ENCODE data around the gene BMPR2. TPM values are rescaled to one million over a fixed set of nuclear protein-coding genes. Genes with fewer than 3 reads are reported as not detected.

BMPR2 gene
- total and polyA plus RNA-seq, 3 donors from 2014 or later = 25.4 to 61.3 (median 53.5) TPM

DNA sequence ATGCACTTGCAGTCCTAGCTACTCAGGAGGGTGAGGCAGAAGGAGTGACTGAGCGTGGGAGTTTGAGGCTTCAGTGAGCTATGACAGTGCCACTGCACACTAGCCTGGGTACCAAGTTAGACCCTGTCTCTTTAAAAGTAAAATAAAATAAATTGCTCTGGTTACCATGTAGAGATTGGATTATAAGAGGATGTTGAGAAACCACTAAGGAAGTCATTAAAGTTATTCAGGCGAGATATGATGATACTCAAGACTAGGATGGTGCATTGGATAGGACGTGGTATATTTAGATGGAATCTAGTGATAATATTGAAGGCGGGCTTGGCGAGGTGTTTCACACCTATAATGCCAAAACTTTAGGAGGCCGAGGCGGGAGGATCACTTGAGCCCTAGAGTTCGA is 50.6 kb downstream of the BMPR2 start:
- no peak for DNase-seq
- TF ChIP-seq POLR2A (IDR thresholded peaks at IDR 0.05) = no peak
- TF ChIP-seq, protein P1, sequence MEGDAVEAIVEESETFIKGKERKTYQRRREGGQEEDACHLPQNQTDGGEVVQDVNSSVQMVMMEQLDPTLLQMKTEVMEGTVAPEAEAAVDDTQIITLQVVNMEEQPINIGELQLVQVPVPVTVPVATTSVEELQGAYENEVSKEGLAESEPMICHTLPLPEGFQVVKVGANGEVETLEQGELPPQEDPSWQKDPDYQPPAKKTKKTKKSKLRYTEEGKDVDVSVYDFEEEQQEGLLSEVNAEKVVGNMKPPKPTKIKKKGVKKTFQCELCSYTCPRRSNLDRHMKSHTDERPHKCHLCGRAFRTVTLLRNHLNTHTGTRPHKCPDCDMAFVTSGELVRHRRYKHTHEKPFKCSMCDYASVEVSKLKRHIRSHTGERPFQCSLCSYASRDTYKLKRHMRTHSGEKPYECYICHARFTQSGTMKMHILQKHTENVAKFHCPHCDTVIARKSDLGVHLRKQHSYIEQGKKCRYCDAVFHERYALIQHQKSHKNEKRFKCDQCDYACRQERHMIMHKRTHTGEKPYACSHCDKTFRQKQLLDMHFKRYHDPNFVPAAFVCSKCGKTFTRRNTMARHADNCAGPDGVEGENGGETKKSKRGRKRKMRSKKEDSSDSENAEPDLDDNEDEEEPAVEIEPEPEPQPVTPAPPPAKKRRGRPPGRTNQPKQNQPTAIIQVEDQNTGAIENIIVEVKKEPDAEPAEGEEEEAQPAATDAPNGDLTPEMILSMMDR (IDR thresholded peaks at IDR 0.05) = no peak
- Histone ChIP-seq H3K4me3 (no peak overlapping the region), H3K9me3 (no peaks in the 10 kb centered on the region), H3K27ac (no peak overlapping the region), H3K27me3 (no peaks in the 10 kb centered on the region), H3K4me1 (peaks cover 9% of the 10 kb centered on the region), H3K36me3 (ENCODE audit: low read depth, missing control alignments) (no peaks in the 10 kb centered on the region)
- 83 to 88% methylated on average over 8 of the region's 8 CpGs for WGBS, 2 donors
- intact Hi-C loops (cut with DNase I; ENCODE audit: low total_unique reads) = no loop called here

DNA sequence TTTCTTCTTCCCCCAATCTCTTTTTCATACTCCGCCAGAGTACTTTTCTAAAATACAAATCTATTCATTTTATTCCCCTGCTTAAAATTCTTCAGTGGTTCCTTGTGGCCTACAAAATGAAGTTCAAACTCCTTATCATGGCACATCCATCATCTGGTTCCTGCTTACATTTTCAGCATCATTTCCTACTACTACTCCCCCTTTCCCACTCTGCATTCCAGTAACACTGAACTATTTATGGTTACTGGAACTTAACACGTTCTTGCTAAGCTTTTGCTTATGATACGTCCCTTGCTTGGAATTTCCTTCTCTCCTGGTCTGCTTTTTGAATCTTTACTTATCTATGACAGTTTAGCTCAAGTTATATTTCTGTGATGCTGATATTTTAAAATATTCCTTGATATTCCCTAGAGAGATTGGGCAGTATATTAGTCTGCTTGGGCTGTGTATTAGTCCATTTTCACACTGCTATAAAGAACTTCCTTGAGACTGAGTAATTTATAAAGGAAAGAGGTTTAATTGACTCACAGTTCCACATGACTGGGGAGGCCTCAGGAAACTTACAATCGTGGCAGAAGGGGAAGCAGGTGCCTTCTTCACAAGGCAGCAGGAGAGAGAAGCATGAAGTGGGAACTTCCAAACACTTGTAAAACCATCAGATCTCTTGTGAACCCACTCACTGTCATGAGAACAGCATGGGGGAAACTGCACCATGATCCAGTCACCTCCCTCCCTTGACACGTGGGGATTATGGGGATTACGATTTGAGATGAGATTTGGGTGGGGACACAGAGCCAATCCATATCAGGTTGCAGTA is 53.2 kb downstream of the BMPR2 start:
- Histone ChIP-seq H3K9me3 (no peaks in the 10 kb centered on the region), H3K4me3 (no peak overlapping the region), H3K27ac (no peak overlapping the region), H3K4me1 (no peaks in the 10 kb centered on the region), H3K36me3 (ENCODE audit: low read depth, missing control alignments) (no peaks in the 10 kb centered on the region), H3K27me3 (no peaks in the 10 kb centered on the region)
- DNase-seq = no peak
- WGBS, 2 donors = 65 to 66% methylated on average over 6 of the region's 6 CpGs
- intact Hi-C loops (cut with DNase I; ENCODE audit: low total_unique reads) = no loop called here
- TF ChIP-seq POLR2A (IDR thresholded peaks at IDR 0.05) = no peak
- TF ChIP-seq, protein P1 (IDR thresholded peaks at IDR 0.05) = no peak

DNA sequence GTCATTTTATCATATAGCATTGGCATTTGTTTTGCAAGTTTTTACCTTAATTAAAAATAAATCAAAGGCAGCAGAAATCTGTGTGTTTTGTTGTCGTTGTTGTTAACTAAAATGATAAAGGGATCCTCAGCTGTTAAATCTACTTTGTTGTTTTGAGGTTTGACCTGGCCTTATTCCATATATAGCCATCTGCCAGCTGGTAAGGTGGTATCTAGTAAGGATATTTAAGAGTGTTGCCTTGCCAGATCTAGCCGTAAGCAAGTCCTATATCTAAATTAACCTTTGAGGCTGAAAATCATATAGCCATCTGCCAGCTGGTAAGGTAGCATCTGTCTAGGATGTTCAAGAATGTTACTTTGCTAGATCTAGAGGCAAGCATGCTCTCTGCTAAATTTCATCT is 56.6 kb downstream of the BMPR2 start:
- Histone ChIP-seq H3K36me3 (ENCODE audit: low read depth, missing control alignments) (no peaks in the 10 kb centered on the region), H3K4me3 (no peak overlapping the region), H3K9me3 (no peaks in the 10 kb centered on the region), H3K27ac (no peak overlapping the region), H3K4me1 (no peaks in the 10 kb centered on the region), H3K27me3 (no peaks in the 10 kb centered on the region)
- no peak for DNase-seq
- WGBS, 2 donors = 80 to 88% methylated on average over 2 of the region's 2 CpGs
- intact Hi-C loops (cut with DNase I; ENCODE audit: low total_unique reads) = no loop called here
- TF ChIP-seq POLR2A (IDR thresholded peaks at IDR 0.05) = no peak
- TF ChIP-seq, protein P1 (IDR thresholded peaks at IDR 0.05) = no peak

DNA sequence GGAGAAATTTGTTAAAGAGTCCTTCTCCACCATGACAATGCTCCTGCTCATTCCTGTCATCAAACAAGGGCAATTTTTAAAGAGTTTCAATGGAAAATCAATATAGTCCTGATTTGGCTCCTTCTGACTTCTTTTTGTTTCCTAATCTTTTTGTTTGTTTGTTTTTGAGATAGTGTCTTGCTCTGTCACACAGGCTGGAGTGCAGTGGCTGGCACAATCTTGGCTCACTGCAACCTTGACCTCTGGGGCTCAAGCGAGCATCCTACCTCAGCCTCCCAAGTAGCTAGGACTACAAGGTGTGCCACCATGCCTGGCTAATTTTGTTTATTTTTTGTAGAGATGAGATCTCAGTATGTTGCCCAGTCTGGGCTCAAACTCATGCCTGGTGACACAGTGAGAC is 58.3 kb downstream of the BMPR2 start:
- 77 to 83% methylated on average over 1 of the region's 1 CpG for WGBS, 2 donors
- intact Hi-C loops (cut with DNase I; ENCODE audit: low total_unique reads) = no loop called here

More for the DNA sequence above, 58.3 kb downstream of the BMPR2 start:
- H3K9me3 ChIP-seq = no peaks in the 10 kb centered on the region
- H3K27me3 ChIP-seq = no peaks in the 10 kb centered on the region
- TF ChIP-seq, protein P1 (IDR thresholded peaks at IDR 0.05) = no peak
- no peak for TF ChIP-seq POLR2A (IDR thresholded peaks at IDR 0.05)
- H3K4me3 ChIP-seq = no peak overlapping the region
- H3K36me3 ChIP-seq (ENCODE audit: low read depth, missing control alignments) = no peaks in the 10 kb centered on the region
- H3K4me1 ChIP-seq = no peaks in the 10 kb centered on the region
- H3K27ac ChIP-seq = no peak overlapping the region
- DNase-seq = no peak

Measured in testis (tissue), 3 donors.